Measurements from ENCODE around the gene SPDYE17.
"Not testable (repeated sequence)": the region's sequence is repeated elsewhere in the genome, so short reads cannot be mapped to it uniquely, and the experiment has no call there.

Gene SPDYE17

GRCh38 chr7:77032261-77032660 is at the start of gene SPDYE17:
TSS of gene SPDYE17 (minus strand) at chr7:77032361. CDS start at chr7:77030570, 1,791 bp downstream.
- not testable (repeated sequence) for DNase-seq

DNA sequence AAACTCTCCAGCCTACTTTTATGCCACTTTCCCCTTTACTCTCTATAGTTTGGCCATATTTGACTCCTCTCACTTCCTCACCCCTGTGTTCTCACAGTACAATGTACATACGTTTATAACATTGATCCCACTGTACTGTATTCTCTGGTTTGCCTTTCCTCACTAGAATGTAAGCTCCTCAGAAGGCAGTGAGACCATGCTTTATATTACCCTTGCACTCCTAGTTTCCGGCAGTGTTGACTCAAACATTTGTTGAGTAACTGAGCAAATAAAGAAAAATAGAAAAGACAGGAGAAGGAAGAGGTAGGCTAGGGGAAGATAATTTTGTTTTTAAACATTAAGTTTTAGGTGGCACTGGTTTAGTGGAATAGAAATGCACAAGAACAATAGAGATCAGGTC is 48.1 kb upstream of the SPDYE17 start:
- DNase-seq, result not testable (repeated sequence)

DNA sequence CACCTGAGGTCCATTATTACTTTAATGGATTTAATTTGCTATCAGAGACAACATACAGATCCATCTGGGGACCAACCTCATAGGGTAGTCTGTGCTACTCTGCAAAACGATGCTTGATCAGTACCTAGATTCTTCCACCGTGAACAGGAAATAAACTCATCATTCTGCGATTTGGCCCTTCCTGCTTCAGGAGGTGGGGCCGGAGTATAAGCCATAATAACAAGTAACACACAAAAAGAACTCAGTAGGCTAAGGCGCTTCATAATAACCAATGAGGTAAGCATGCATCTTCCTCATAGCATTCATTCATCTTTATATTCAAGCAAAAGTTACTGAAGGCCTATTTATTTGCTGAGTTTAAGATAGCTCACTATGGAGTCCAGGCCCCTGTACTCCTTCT is 47.5 kb upstream of the SPDYE17 start:
- not testable (repeated sequence) for DNase-seq

- DNase-seq, result not testable (repeated sequence)
Observed at GRCh38 chr7:77079112-77079511, 47.0 kb upstream of the SPDYE17 start.

GRCh38 chr7:77077060-77077459 is 44.9 kb upstream of the SPDYE17 start:
- DNase-seq, result not testable (repeated sequence)

DNA sequence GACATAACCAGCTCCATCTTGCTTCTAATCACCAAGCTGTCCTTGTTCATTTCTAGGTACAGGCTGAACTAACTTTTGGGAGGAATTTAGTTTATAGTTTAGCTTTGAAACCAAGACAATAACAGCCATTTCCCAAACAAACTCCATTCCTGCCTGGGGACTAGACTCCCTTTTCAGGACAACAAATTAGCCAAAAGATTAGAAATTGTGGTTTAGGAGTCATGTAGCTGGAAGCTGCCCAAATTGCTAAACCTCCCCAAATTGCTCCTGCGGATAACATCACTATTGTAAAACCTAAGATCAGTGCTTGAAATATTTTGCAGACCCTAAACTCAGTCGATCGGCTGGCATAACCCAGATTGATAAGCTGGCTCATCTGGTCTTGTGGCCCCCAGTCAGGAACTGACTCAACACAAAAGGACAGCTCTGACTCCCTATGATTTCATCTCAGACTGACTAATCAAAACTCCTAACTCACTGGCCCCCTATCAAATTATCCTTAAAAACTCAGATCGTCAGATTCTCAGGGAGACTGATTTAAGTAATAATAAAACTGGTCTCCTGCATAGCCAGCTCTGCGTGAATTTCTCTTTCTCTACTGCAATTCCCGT is 42.7 kb upstream of the SPDYE17 start:
- DNase-seq, result not testable (repeated sequence)

DNA sequence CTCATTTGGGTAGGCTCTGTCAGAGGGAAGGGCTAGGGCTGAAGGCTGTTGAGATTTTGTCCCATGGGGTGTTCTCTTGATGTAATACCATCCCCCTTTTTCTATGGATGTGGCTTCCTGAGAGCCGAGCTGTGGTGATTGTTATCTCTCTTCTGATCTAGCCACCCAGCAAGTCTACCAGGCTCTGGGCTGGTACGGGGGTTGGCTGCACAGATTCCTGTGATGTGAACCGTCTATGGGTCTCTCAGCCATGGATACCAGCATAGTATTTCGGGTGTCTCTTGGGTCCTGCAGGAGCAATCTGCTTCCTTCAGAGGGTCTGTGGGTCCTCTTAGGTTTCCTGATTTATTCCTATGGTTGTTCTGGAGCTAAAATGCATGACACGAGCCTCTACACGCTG is 38.9 kb upstream of the SPDYE17 start:
- not testable (repeated sequence) for DNase-seq

GRCh38 chr7:77065869-77066268 is 33.7 kb upstream of the SPDYE17 start:
- DNase-seq, result not testable (repeated sequence)

DNA sequence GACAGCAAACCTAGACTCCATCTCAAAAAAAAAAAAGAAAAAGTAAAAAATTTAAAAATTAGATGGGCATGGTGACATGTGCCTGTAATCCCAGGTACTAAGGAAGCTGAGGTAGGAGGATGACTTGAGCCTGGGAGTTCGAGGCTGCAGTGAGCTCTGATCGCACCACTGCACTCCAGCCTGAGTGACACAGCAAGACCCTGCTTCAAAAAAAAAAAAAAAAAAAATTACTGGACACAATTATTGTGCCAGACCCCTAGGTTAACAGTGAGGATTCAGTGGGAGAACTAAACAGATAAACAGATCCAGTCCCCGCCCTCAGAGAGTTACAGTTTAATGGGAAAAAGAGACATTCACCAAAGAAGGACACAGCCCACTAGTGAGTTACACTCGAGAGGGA is 31.6 kb upstream of the SPDYE17 start:
- DNase-seq, result not testable (repeated sequence)

DNA sequence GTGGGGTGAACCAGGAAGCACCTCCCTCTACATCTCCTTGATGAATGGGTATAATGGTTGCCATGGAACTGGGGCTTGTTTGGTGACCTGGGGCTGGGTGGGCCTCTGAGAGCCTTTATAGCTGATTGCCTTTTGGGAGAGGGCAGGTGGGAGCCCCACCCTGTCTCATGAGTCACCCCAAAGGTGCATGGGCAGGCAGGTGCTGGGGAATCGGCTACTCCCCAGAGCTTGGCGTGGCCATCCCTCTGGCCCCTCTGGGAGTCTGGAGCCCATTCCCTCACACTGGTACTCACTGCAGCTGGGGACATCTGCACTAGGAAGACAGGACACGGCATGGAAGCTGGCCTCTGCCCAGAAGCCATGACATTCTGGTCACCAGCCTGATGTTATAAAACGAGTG is 30.4 kb upstream of the SPDYE17 start, which contains the start of gene SPDYE18:
Gene SPDYE18 (minus strand): TSS at position 2 of the 400 bp plus-strand sequence. CDS start 2,046 bp downstream, outside the sequence.
- not testable (repeated sequence) for DNase-seq

GRCh38 chr7:77026349-77026748 is 5.8 kb downstream of the SPDYE17 start:
- DNase-seq, result not testable (repeated sequence)

DNA sequence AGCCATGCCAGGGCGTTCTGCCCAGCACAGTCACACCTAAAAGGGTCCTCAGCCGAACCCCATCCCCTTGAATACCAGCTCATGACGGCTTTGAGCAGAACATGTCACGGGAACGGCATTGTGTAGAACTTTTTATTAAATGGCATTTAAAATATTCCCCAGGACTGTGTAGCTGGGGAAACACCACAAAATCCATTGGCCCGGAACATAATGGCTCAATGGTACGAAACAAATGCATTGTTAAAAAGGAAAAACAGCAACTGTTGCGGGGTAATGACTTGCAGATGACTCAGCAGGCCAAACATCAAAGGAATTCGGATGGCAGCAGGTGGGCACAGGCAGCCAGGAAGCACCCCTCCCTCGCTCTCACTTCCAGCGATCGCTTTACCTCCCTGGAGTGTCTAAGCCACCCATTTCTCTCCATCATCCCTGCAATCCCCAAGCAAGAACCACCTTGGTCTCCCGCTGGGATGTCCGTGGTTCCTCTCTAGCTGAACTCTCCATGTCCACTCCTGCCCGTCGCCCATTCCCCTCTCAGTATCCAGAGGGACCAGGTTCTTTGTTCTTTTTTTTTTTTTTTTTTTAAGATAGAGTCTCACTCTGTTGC is 22.0 kb downstream of the SPDYE17 start:
- DNase-seq, result not testable (repeated sequence)

GRCh38 chr7:77008000-77008399 is 24.2 kb downstream of the SPDYE17 start:
- not testable (repeated sequence) for DNase-seq

GRCh38 chr7:77006127-77007110 is 25.7 kb downstream of the SPDYE17 start:
- not testable (repeated sequence) for DNase-seq

GRCh38 chr7:77005461-77006057 is 26.6 kb downstream of the SPDYE17 start:
- DNase-seq, result not testable (repeated sequence)

DNA sequence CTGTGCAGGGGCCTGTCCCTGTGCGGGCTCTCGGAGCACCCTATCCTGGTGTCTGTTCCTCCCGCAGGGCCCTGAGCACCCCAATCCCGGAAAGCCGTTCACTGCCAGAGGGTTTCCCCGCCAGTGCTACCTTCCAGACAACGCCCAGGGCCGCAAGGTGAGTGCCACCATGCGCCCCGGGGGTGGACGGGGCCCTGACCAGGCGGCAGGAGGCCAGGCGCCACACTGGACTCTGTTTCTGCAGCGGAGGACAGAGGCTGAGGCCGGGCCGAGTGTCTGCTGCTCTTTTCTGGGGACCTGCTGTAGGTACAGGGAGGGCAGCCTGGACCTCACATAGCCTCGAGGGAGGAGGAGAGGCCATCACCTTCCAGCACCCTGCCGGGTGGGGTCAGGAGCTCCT is 28.0 kb downstream of the SPDYE17 start:
- not testable (repeated sequence) for DNase-seq

DNA sequence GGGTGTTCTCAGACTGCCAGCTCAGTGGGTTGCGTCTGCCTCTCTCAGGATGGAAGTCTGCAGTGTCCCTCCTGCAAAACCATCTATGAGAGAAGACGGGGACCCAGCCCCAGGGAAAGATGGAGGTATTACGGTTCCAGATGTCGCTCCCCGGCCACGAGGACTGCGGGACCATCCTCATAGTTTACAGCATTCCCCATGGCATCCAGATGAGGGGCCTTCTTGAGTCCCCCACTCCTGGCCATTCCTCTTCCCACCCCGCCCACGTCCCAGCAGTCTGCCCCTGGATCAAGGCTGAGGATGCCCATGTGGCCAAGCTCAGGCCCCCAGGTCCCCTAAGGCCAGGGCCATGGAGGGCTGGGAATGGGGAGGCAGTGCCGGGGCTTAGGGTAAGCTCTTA is 28.9 kb downstream of the SPDYE17 start:
- DNase-seq, result not testable (repeated sequence)

DNA sequence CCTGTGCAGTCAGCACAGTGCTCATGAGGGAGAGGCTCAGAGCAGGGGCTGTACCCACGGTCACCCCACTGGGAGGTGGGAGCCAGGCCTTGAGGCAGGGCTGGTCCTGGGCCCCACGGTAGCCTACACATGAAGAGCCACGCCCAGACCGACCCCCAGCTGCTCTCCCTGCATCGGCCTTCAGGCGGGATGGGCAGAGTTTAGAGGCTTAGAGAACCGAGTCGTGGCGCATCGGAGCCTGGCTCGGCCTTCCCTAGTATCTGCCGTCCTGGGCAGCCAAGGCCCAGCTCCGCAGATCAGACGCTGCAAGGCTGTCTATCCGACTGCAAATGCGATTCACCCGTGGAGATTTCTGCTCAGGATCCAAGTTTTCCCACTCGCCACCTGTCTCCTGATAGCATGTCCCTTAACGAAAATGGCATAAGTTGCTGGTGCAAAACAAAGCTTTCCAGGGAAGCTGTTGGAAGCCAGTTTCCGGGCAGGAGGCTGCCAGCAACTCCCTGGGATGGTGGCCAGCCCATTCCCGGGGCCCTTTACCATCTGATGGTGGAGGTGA is 29.4 kb downstream of the SPDYE17 start:
- not testable (repeated sequence) for DNase-seq

DNA sequence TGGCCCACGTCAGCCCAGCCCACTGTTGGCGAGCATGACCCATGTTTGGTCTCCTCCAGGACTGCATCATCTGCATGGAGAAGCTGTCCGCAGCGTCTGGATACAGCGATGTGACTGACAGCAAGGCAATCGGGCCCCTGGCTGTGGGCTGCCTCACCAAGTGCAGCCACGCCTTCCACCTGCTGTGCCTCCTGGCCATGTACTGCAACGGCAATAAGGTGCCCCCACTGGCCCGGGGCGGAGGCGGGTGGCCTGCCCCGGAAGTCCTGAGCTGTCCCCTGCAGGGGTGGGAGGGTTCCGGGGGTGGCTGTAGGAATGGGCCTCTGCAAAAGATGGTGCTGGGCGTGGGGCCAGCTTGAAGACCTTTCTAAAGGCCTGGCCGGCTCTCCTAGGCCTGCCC is 30.1 kb downstream of the SPDYE17 start:
- not testable (repeated sequence) for DNase-seq

GRCh38 chr7:76999474-77000107 is 32.6 kb downstream of the SPDYE17 start:
- not testable (repeated sequence) for DNase-seq

GRCh38 chr7:76998764-76999450 is 33.3 kb downstream of the SPDYE17 start:
- not testable (repeated sequence) for DNase-seq
